ENCODE measurements around the gene TRIM32.

Gene TRIM32

DNA sequence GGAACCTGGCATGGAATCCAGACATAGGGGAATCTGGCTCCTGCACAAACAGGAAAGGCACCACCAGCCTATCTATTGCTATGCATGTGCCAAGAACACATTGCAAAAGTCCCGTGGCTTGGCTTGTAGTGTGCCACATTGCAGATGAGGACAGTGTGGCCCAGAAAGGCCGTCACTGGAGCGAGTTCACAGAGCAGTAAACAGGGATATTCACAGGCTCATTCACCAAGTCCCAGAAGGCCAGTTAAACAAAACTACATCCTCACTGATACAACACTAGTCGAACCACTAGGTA is 39.6 kb upstream of the TRIM32 start:
- H3K79me2 ChIP-seq (ENCODE audit: insufficient read depth, low read length), result no peaks in the 10 kb centered on the region
- no peak overlapping the region for H3K4me2 ChIP-seq (ENCODE audit: low read depth, low read length, poor library complexity, severe bottlenecking)
- H2AFZ ChIP-seq (ENCODE audit: low read length), result no peak overlapping the region
- no peak overlapping the region for H3K4me3 ChIP-seq (ENCODE audit: low read length, poor library complexity, severe bottlenecking)
- H3K36me3 ChIP-seq (ENCODE audit: insufficient read depth, low read length), result no peaks in the 10 kb centered on the region
- TF ChIP-seq CTCF (conservative IDR thresholded peaks at IDR 0.05; ENCODE audit: low read length) (peak; percentile 15; the same call in 1 of the 2 replicates), EZH2phosphoT487 (IDR thresholded peaks at IDR 0.05; ENCODE audit: borderline replicate concordance) (no peak)
- no peaks in the 10 kb centered on the region for H3F3A ChIP-seq (ENCODE audit: low read depth)
- H3K9ac ChIP-seq (ENCODE audit: low read depth, low read length, poor library complexity, severe bottlenecking), result no peak overlapping the region
- H3K27me3 ChIP-seq (ENCODE audit: insufficient read depth, low read length, poor library complexity, severe bottlenecking), result no peaks in the 10 kb centered on the region
- H3K9me3 ChIP-seq (ENCODE audit: insufficient read depth, low read depth, low read length), result no peaks in the 10 kb centered on the region
- H3K4me1 ChIP-seq (ENCODE audit: insufficient read depth, low read length, poor library complexity, severe bottlenecking), result no peaks in the 10 kb centered on the region
- H4K20me1 ChIP-seq (ENCODE audit: insufficient read depth, low read length, poor library complexity, severe bottlenecking), result no peaks in the 10 kb centered on the region
- no peaks in the 10 kb centered on the region for H3K9me2 ChIP-seq (replicated peaks; ENCODE audit: low read depth, low read length)

DNA sequence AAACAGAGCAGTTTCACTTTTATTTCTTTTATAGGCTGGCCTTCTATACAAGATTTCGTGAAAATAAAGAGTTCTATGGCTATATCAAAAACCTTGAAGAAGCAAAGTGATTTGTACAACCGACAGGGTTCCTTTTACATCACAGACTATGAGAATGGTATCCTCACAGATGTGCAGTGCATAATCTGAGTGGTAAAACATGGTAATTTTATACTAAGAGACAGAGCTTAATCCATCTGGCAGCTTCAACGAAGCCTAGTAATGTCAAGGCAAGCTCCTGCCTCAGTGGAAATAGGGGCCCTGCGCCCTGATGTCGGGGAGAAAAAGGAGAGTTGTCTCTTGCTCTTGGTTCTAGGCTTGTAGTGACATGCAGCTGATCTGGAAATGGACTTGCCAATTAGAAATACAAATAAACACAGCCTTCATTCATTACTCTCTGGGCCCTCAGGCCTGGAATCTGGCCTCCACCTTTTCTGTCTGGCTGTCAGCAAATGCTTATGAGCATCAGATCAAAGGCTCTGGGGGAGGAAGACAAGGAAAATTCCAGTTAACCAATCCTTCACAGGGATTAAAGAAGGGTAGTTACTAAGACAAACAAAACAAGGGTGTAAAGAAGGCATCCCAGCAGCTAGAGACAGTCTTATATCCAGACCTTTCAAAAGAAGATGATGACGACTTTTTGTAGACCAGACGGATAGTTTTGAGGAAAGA is 33.6 kb upstream of the TRIM32 start:
- Histone ChIP-seq H3K4me2 (ENCODE audit: low read depth, low read length, poor library complexity, severe bottlenecking) (no peak overlapping the region), H3F3A (ENCODE audit: low read depth) (no peaks in the 10 kb centered on the region), H3K9ac (ENCODE audit: low read depth, low read length, poor library complexity, severe bottlenecking) (no peak overlapping the region), H3K79me2 (ENCODE audit: insufficient read depth, low read length) (no peaks in the 10 kb centered on the region), H3K4me1 (ENCODE audit: insufficient read depth, low read length, poor library complexity, severe bottlenecking) (no peaks in the 10 kb centered on the region), H3K27me3 (ENCODE audit: insufficient read depth, low read length, poor library complexity, severe bottlenecking) (no peaks in the 10 kb centered on the region), H4K20me1 (ENCODE audit: insufficient read depth, low read length, poor library complexity, severe bottlenecking) (no peaks in the 10 kb centered on the region), H3K9me2 (replicated peaks; ENCODE audit: low read depth, low read length) (no peaks in the 10 kb centered on the region), H3K36me3 (ENCODE audit: insufficient read depth, low read length) (no peaks in the 10 kb centered on the region), H3K9me3 (ENCODE audit: insufficient read depth, low read depth, low read length) (no peaks in the 10 kb centered on the region), H2AFZ (ENCODE audit: low read length) (no peak overlapping the region), H3K4me3 (ENCODE audit: low read length, poor library complexity, severe bottlenecking) (no peak overlapping the region)
- no peak for TF ChIP-seq CTCF (conservative IDR thresholded peaks at IDR 0.05; ENCODE audit: low read length)
- TF ChIP-seq EZH2phosphoT487 (IDR thresholded peaks at IDR 0.05; ENCODE audit: borderline replicate concordance), result no peak

GRCh38 chr9:116654059-116654355 is 33.1 kb upstream of the TRIM32 start:
- Histone ChIP-seq H4K20me1 (ENCODE audit: insufficient read depth, low read length, poor library complexity, severe bottlenecking) (no peaks in the 10 kb centered on the region), H2AFZ (ENCODE audit: low read length) (no peak overlapping the region), H3K9ac (ENCODE audit: low read depth, low read length, poor library complexity, severe bottlenecking) (no peak overlapping the region), H3K79me2 (ENCODE audit: insufficient read depth, low read length) (no peaks in the 10 kb centered on the region), H3K9me2 (replicated peaks; ENCODE audit: low read depth, low read length) (no peaks in the 10 kb centered on the region), H3K27me3 (ENCODE audit: insufficient read depth, low read length, poor library complexity, severe bottlenecking) (no peaks in the 10 kb centered on the region), H3K4me3 (ENCODE audit: low read length, poor library complexity, severe bottlenecking) (no peak overlapping the region), H3K9me3 (ENCODE audit: insufficient read depth, low read depth, low read length) (no peaks in the 10 kb centered on the region), H3K4me2 (ENCODE audit: low read depth, low read length, poor library complexity, severe bottlenecking) (no peak overlapping the region), H3K36me3 (ENCODE audit: insufficient read depth, low read length) (no peaks in the 10 kb centered on the region), H3F3A (ENCODE audit: low read depth) (no peaks in the 10 kb centered on the region), H3K4me1 (ENCODE audit: insufficient read depth, low read length, poor library complexity, severe bottlenecking) (no peaks in the 10 kb centered on the region)
- TF ChIP-seq CTCF (conservative IDR thresholded peaks at IDR 0.05; ENCODE audit: low read length) (no peak), EZH2phosphoT487 (IDR thresholded peaks at IDR 0.05; ENCODE audit: borderline replicate concordance) (no peak)

Measured in Loucy (cell line).